ENCODE data around the gene OSBP.
A peak's percentile ranks its signal among the peaks of the same experiment; 100 is the strongest.
"Not testable (repeated sequence)": the region's sequence is repeated elsewhere in the genome, so short reads cannot be mapped to it uniquely, and the experiment has no call there.

OSBP gene

DNA sequence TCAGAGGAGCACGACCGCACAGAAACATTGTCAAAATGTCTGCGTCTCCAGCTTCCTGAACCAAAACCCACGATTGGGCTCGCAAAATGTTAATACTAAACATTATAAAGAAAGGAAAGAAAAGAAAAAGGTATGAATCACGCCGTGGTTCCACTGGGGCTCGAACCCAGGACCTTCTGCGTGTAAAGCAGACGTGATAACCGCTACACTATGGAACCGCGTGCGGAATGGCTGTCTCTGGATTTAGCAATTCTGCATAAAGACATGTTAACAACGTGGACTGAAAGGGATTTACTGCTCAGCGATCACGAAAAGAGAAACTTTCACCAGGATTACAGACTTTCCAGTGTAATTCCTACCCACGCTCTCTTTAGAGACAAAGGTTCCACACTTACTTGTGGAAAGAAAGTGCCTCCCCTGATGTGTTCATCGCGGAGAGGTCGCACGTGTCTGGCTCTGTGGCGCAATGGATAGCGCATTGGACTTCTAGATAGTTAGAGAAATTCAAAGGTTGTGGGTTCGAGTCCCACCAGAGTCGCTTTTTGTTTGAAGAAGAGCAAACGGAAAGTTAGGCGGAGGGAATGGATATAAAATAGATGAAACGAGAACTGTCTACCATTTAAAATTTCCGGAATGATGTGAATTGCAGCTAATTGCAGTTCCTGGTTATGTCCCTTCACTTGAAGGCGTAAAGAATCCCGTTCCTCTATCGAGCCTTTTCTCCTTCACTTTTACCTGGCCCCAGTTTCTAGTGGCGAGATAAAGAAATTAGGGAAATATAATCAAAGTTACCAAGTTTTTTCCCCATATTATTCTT lies 64.5 kb downstream of the OSBP start:
- no peaks in the 10 kb centered on the region for H3K36me3 ChIP-seq (ENCODE audit: insufficient read depth, low read length)
- peak overlapping the region; percentile 80 for H3K9ac ChIP-seq (ENCODE audit: low read length)
- peak overlapping the region; percentile 65 to 82 for H3K4me3 ChIP-seq (ENCODE audit: low read depth in 1 of 2, low read length in 2 of 2)
- no peaks in the 10 kb centered on the region for H3K9me3 ChIP-seq (ENCODE audit: low read length)
- peaks cover 6% of the 10 kb centered on the region for H3K4me1 ChIP-seq (ENCODE audit: insufficient read depth, low read length)
- no peaks in the 10 kb centered on the region for H3K27me3 ChIP-seq (ENCODE audit: control insufficient read depth in 1 of 2, insufficient read depth in 2 of 2, low read length in 2 of 2)
- peak overlapping the region; percentile 25 for H3K27ac ChIP-seq (ENCODE audit: low read depth, low read length)

DNA sequence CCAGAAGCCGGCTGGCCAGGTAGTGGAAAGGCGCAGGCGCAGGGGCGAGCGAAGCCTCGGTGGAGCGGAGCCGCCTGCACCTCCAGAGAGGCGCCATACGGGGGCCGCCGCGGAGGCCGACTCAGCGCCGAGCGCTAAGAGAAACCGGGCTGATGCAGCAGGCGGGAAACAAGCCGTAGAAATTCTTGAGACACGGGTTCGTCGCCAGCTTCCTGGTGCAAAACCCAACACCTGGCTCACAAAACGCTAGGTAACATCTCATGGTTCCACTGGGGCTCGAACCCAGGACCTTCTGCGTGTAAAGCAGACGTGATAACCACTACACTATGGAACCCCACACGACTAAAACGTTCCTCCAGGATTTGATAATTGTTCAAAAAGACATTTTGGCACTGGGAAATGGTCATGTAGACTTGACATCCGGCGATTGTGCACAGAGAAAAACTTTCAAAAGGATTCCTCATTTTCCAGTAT lies 65.2 kb downstream of the OSBP start:
- H3K9me3 ChIP-seq (ENCODE audit: low read length) = no peaks in the 10 kb centered on the region
- H3K4me3 ChIP-seq (ENCODE audit: low read depth in 1 of 2, low read length in 2 of 2) = peak overlapping the region; percentile 65 to 82
- H3K27ac ChIP-seq (ENCODE audit: low read depth, low read length) = peak overlapping the region; percentile 25

DNA sequence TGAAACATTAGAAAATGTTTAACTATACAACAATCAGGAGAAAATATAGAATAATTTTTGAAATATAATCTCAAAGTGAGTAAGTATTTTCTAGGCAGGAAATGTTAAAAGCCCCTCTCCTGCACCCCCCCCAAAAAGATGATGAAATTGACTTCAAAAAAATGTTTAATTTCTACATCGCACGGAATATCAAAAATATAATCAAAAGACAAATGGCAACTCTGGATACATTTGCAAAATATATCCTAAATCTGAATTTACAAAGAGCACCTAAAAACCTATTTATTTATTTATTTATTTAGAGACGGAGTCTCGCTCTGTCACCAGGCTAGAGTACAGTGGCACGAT lies 67.3 kb downstream of the OSBP start:
- H3K9ac ChIP-seq (ENCODE audit: low read length) = no peak overlapping the region
- H3K36me3 ChIP-seq (ENCODE audit: insufficient read depth, low read length) = no peaks in the 10 kb centered on the region
- H3K27me3 ChIP-seq (ENCODE audit: control insufficient read depth in 1 of 2, insufficient read depth in 2 of 2, low read length in 2 of 2) = no peaks in the 10 kb centered on the region
- H3K27ac ChIP-seq (ENCODE audit: low read depth, low read length) = no peak overlapping the region
- H3K4me1 ChIP-seq (ENCODE audit: insufficient read depth, low read length) = no peaks in the 10 kb centered on the region
- no peak overlapping the region for H3K4me3 ChIP-seq (ENCODE audit: low read depth in 1 of 2, low read length in 2 of 2)
- no peaks in the 10 kb centered on the region for H3K9me3 ChIP-seq (ENCODE audit: low read length)

More for the DNA sequence above, 65.2 kb downstream of the OSBP start:
- Histone ChIP-seq H3K4me1 (ENCODE audit: insufficient read depth, low read length) (no peaks in the 10 kb centered on the region), H3K9ac (ENCODE audit: low read length) (peak overlapping the region; percentile 80), H3K27me3 (ENCODE audit: control insufficient read depth in 1 of 2, insufficient read depth in 2 of 2, low read length in 2 of 2) (no peaks in the 10 kb centered on the region), H3K36me3 (ENCODE audit: insufficient read depth, low read length) (no peaks in the 10 kb centered on the region)

DNA sequence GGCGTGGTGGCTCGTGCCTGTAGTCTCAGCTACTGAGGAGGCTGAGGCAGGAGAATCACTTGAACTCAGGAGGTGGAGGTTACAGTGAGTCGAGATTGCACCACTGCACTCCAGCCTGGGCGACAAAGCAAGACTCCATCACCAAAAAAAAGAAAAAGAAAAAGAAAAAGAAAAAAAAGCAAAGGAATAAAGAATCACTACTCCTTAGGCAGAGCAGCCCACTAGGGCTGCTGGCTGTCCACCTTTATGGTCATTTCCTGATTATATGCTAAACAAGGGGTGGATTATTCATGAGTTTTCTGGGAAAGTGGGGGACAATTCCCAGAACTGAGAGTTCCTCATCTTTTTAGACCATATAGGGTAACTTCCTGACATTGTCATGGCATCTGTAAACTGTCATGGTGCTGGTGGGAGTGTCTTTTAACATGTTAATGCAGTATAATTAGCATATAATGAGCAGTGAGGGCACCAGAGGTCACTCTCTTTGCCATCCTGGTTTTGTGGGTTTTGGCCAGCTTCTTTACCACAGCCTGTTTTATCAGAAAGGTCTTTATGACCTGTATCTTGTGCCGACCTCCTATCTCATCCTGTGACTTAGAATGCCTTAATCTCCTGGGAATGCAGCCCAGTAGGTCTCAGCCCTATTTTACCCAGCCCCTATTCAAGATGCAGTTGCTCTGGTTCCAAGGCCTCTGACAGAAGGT lies 67.8 kb downstream of the OSBP start:
- H3K9me3 ChIP-seq (ENCODE audit: low read length); H3K4me3 ChIP-seq (ENCODE audit: low read depth in 1 of 2, low read length in 2 of 2); H3K27me3 ChIP-seq (ENCODE audit: control insufficient read depth in 1 of 2, insufficient read depth in 2 of 2, low read length in 2 of 2); H3K4me1 ChIP-seq (ENCODE audit: insufficient read depth, low read length); H3K27ac ChIP-seq (ENCODE audit: low read depth, low read length); H3K9ac ChIP-seq (ENCODE audit: low read length); H3K36me3 ChIP-seq (ENCODE audit: insufficient read depth, low read length): not testable (repeated sequence)

DNA sequence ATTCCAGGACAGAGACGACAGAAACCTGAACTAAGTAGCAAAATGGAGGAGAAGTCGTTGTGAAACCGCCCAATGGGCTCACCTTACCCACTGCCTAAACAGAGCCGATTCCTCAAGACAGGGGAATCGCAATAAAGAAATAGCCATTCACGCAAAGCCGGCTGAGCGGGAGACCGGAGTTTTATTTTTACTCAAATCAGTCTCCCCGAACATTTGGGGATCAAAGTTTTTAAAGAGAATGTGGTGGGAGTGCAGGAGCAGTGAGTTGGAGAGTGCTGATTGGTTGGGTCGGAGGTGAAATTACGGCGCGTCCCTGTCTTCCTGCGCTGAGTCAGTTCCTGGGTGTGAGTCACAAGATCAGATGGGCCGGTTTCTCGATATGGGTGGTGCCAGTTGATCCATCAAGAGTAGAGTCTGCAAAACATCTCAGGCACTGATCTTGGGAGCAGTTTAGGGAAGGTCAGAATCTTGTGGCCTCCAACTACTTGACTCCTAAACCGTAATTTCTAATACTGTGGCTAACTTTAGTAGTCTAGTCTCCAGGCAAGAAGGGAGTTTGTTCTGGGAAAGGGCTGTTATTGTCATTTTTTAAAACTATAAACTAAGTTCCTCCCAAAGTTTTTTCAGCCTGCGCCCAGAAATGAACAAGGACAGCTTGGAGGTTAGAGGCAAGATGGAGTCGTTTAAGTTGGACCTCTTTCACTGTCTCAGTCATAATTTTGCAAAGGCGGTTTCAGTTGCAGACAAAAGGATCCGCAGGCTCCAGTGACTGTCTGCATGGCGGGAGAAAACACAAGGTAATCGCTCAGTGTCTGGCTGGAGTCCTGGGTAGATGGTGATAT lies 70.2 kb downstream of the OSBP start:
- H3K27me3 ChIP-seq (ENCODE audit: control insufficient read depth in 1 of 2, insufficient read depth in 2 of 2, low read length in 2 of 2) = no peaks in the 10 kb centered on the region
- H3K36me3 ChIP-seq (ENCODE audit: insufficient read depth, low read length) = no peaks in the 10 kb centered on the region
- no peak overlapping the region for H3K27ac ChIP-seq (ENCODE audit: low read depth, low read length)
- H3K4me1 ChIP-seq (ENCODE audit: insufficient read depth, low read length) = no peaks in the 10 kb centered on the region
- H3K9me3 ChIP-seq (ENCODE audit: low read length) = no peaks in the 10 kb centered on the region
- H3K9ac ChIP-seq (ENCODE audit: low read length) = no peak overlapping the region
- no peak overlapping the region for H3K4me3 ChIP-seq (ENCODE audit: low read depth in 1 of 2, low read length in 2 of 2)

DNA sequence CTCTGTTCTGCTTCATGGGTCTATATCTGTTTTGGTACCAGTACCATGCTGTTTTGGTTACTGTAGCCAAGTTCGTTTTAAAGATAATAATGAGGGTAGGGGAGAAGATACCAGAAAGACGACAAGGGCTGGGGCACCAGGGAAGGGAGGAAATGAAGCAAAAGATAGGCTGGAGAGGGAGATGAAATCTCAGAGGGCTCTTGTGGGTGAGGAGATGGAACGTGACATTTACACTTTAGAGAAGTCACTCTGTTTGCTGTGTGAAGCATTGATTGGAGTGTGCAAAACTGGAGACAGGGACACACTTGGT lies 70.8 kb downstream of the OSBP start:
- H3K36me3 ChIP-seq (ENCODE audit: insufficient read depth, low read length) = no peaks in the 10 kb centered on the region
- H3K9ac ChIP-seq (ENCODE audit: low read length) = no peak overlapping the region
- H3K27ac ChIP-seq (ENCODE audit: low read depth, low read length) = no peak overlapping the region
- H3K4me3 ChIP-seq (ENCODE audit: low read depth in 1 of 2, low read length in 2 of 2) = no peak overlapping the region
- H3K9me3 ChIP-seq (ENCODE audit: low read length) = no peaks in the 10 kb centered on the region
- no peaks in the 10 kb centered on the region for H3K4me1 ChIP-seq (ENCODE audit: insufficient read depth, low read length)
- H3K27me3 ChIP-seq (ENCODE audit: control insufficient read depth in 1 of 2, insufficient read depth in 2 of 2, low read length in 2 of 2) = no peaks in the 10 kb centered on the region

DNA sequence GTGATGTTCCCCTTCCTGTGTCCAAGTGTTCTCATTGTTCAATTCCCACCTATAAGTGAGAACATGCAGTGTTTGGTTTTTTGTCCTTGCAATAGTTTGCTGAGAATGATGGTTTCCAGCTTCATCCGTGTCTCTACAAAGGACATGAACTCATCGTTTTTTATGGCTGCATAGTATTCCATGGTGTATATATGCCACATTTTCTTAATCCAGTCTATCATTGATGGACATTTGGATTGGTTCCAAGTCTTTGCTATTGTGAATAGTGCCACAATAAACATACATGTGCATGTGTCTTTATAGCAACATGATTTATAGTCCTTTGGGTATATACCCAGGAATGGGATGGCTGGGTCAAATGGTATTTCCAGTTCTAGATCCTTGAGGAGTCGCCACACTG lies 71.9 kb downstream of the OSBP start:
- not testable (repeated sequence) for H3K9ac ChIP-seq (ENCODE audit: low read length); H3K4me3 ChIP-seq (ENCODE audit: low read depth in 1 of 2, low read length in 2 of 2); H3K27me3 ChIP-seq (ENCODE audit: control insufficient read depth in 1 of 2, insufficient read depth in 2 of 2, low read length in 2 of 2); H3K36me3 ChIP-seq (ENCODE audit: insufficient read depth, low read length); H3K27ac ChIP-seq (ENCODE audit: low read depth, low read length); H3K9me3 ChIP-seq (ENCODE audit: low read length); H3K4me1 ChIP-seq (ENCODE audit: insufficient read depth, low read length)

DNA sequence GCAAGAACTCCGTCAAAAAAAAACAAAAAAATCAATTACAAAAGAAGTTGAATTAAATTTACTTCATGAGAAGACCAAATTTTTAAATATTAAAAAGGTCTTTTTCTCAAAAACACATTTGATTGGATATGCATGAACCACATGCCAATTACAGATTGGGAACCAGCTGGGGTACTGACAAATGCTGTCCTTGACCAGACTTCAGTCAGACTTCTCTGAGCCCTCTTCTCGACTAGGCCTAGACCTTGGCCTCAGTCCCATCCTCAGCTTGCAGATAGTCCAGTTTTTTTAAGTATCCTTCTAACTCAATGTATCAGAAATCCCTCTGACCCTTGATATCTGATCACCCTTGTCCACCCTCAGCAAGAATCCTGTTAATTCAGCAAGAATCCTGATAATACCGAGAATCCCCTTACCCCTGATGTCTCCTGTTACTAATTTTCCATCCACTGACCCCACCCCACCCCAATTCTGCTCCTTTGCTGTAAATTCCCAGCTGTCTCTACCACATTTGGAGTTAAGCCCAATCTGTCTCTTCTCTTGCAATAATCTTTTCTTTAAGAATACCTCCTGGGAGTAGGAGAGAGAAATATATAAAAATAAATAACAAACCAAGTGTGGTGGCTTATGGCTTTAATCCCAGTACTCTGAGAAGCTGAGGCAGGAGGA lies 73.3 kb downstream of the OSBP start:
- Histone ChIP-seq H3K4me3 (ENCODE audit: low read depth in 1 of 2, low read length in 2 of 2) (no peak overlapping the region), H3K9me3 (ENCODE audit: low read length) (no peaks in the 10 kb centered on the region), H3K36me3 (ENCODE audit: insufficient read depth, low read length) (no peaks in the 10 kb centered on the region), H3K27me3 (ENCODE audit: control insufficient read depth in 1 of 2, insufficient read depth in 2 of 2, low read length in 2 of 2) (no peaks in the 10 kb centered on the region), H3K4me1 (ENCODE audit: insufficient read depth, low read length) (peaks cover 4% of the 10 kb centered on the region), H3K9ac (ENCODE audit: low read length) (no peak overlapping the region), H3K27ac (ENCODE audit: low read depth, low read length) (no peak overlapping the region)

DNA sequence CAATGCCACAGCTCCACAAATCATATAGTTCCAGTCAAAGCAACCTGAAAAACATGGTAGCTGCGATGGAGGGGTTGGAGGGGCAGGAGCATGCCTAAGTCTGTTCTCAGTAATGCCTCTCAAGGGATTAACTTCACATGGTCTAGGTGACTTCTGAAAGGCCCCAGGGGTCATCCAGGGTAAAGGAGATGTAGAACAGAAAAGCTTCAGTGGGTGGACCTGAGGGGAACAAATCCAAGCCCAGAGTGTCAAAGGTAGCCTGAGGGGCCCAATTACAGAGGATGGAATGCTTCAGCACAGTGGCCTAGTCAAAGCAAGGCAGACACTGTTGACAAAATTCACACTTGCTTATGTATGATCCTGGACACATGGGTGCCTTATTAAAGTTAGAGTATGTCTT lies 80.9 kb downstream of the OSBP start:
- H3K27me3 ChIP-seq (ENCODE audit: control insufficient read depth in 1 of 2, insufficient read depth in 2 of 2, low read length in 2 of 2) = no peaks in the 10 kb centered on the region
- no peak overlapping the region for H3K9ac ChIP-seq (ENCODE audit: low read length)
- peaks cover 4% of the 10 kb centered on the region for H3K4me1 ChIP-seq (ENCODE audit: insufficient read depth, low read length)
- H3K27ac ChIP-seq (ENCODE audit: low read depth, low read length) = no peak overlapping the region
- H3K36me3 ChIP-seq (ENCODE audit: insufficient read depth, low read length) = no peaks in the 10 kb centered on the region
- no peaks in the 10 kb centered on the region for H3K9me3 ChIP-seq (ENCODE audit: low read length)
- H3K4me3 ChIP-seq (ENCODE audit: low read depth in 1 of 2, low read length in 2 of 2) = no peak overlapping the region

DNA sequence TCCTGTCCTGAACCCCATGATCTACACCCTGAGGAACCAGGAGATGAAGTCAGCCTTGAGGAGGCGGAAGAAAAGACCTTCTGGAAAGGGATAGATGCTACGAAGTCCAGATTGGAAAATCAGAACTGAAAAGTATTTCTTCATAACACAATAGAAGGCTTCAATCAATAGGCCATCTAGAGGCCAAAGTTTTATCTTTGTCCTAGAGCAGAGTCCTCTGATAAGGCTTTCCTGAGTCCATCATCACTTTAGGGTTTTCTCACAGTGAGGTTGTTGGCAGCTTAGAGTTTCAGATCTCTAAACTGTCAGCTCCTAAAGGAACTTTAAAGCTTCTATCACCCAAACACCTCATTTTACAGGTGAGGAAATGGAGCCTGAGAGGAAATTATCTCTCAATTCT lies 83.0 kb downstream of the OSBP start:
- Histone ChIP-seq H3K36me3 (ENCODE audit: insufficient read depth, low read length) (no peaks in the 10 kb centered on the region), H3K27me3 (ENCODE audit: control insufficient read depth in 1 of 2, insufficient read depth in 2 of 2, low read length in 2 of 2) (no peaks in the 10 kb centered on the region), H3K9ac (ENCODE audit: low read length) (no peak overlapping the region), H3K9me3 (ENCODE audit: low read length) (no peaks in the 10 kb centered on the region), H3K27ac (ENCODE audit: low read depth, low read length) (no peak overlapping the region), H3K4me3 (ENCODE audit: low read depth in 1 of 2, low read length in 2 of 2) (no peak overlapping the region), H3K4me1 (ENCODE audit: insufficient read depth, low read length) (no peaks in the 10 kb centered on the region)

DNA sequence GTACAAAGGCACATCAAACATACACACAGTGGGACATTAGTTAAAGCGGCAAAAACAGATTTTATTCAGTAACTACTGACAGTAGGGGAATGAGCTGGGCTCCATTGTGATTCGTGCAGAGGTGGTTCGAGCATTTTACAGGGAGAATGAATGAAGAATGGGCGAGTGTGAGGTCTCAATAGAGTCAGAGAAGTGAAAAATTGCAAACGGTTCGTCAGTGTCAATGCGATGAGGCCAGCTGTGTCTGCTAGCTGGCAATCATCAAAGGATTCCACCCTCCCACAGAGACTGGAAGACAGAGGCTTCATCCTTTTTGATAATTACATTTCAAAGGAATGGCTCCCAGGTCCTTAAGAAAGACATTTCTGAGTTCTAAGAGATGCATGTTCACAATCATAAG lies 86.9 kb downstream of the OSBP start:
- Histone ChIP-seq H3K27ac (ENCODE audit: low read depth, low read length) (no peak overlapping the region), H3K9ac (ENCODE audit: low read length) (no peak overlapping the region), H3K4me1 (ENCODE audit: insufficient read depth, low read length) (no peaks in the 10 kb centered on the region), H3K9me3 (ENCODE audit: low read length) (no peaks in the 10 kb centered on the region), H3K36me3 (ENCODE audit: insufficient read depth, low read length) (no peaks in the 10 kb centered on the region), H3K27me3 (ENCODE audit: control insufficient read depth in 1 of 2, insufficient read depth in 2 of 2, low read length in 2 of 2) (no peaks in the 10 kb centered on the region), H3K4me3 (ENCODE audit: low read depth in 1 of 2, low read length in 2 of 2) (no peak overlapping the region)
